Keratinocyte (primary cell): ENCODE results near the gene CHRM1. TPM values are rescaled to one million over a fixed set of nuclear protein-coding genes. Genes with fewer than 3 reads are reported as not detected.

Experiments
- DNase-seq: peaks from one replicate; pipeline ENCODE4 v3.0.0-alpha.2; 2011; ENCODE audit warnings: low read depth, missing footprints, low spot score
- FAIRE-seq: peaks from 2 replicates; lab custom pipeline; 2011; peaks lifted over from hg19 to GRCh38; lab: Jason Lieb, UNC
- H2AFZ ChIP-seq: 2 replicates; pipeline ENCODE4 v1.6.0; 2012; ENCODE audit warnings: low read length, control low read depth, inconsistent platforms; ENCODE audit not compliant: control insufficient read depth
- H3K27ac ChIP-seq: 2 replicates; pipeline ENCODE4 v1.5.1; 2011; ENCODE audit warnings: low read length; ENCODE audit not compliant: control insufficient read depth, insufficient read depth
- H3K27me3 ChIP-seq: 3 replicates; pipeline ENCODE4 v1.6.0; 2011; ENCODE audit warnings: low read length; ENCODE audit not compliant: control insufficient read depth, insufficient read depth; ENCODE audit errors: extremely low read depth
- H3K36me3 ChIP-seq, 2 experiments: 2 replicates in 1 of 2; 3 replicates in 1 of 2; pipeline ENCODE4 v1.5.1; 2011; ENCODE audit warnings: low read length in 2 of 2, mild to moderate bottlenecking in 1 of 2; ENCODE audit not compliant: control insufficient read depth in 2 of 2, insufficient read depth in 2 of 2; ENCODE audit errors: extremely low read depth in 1 of 2
- H3K4me1 ChIP-seq: 3 replicates; pipeline ENCODE4 v1.5.1; 2011; ENCODE audit warnings: low read length; ENCODE audit not compliant: control insufficient read depth, insufficient read depth; ENCODE audit errors: extremely low read depth
- H3K4me2 ChIP-seq: 3 replicates; pipeline ENCODE4 v1.6.0; 2011; ENCODE audit warnings: low read depth, low read length; ENCODE audit not compliant: control insufficient read depth, insufficient read depth; ENCODE audit errors: extremely low read depth
- H3K4me3 ChIP-seq, 3 experiments: fragments of 200-600 bp in 1 of 3; sonication (generic) in 1 of 3; 2 replicates in 2 of 3; 3 replicates in 1 of 3; pipeline ENCODE4 v1.5.1; 2011 to 2016; ENCODE audit warnings: low read length in 3 of 3, mild to moderate bottlenecking in 3 of 3, control low read depth in 2 of 3, inconsistent platforms in 1 of 3, low read depth in 1 of 3, mixed read lengths in 1 of 3, mixed run types in 1 of 3, moderate library complexity in 1 of 3; ENCODE audit not compliant: control insufficient read depth in 2 of 3, insufficient read depth in 2 of 3; ENCODE audit errors: extremely low read depth in 1 of 3
- H3K79me2 ChIP-seq: 2 replicates; pipeline ENCODE4 v1.6.0; 2012; ENCODE audit warnings: low read length; ENCODE audit not compliant: control insufficient read depth, insufficient read depth
- H3K9ac ChIP-seq: 3 replicates; pipeline ENCODE4 v1.6.0; 2011; ENCODE audit warnings: low read length; ENCODE audit not compliant: control insufficient read depth, insufficient read depth; ENCODE audit errors: extremely low read depth
- H3K9me1 ChIP-seq: 3 replicates; pipeline ENCODE4 v1.6.0; 2011; ENCODE audit warnings: low read length; ENCODE audit not compliant: control insufficient read depth, insufficient read depth; ENCODE audit errors: extremely low read depth
- H3K9me3 ChIP-seq: 2 replicates; pipeline ENCODE4 v1.5.1; 2012; ENCODE audit warnings: low read depth, low read length; ENCODE audit not compliant: control insufficient read depth
- H4K20me1 ChIP-seq: 3 replicates; pipeline ENCODE4 v1.6.0; 2011; ENCODE audit warnings: low read length; ENCODE audit not compliant: control insufficient read depth, insufficient read depth; ENCODE audit errors: extremely low read depth
- EZH2 ChIP-seq: IDR thresholded peaks from one replicate; pipeline ENCODE4 v1.6.1; 2012; ENCODE audit warnings: inconsistent platforms, mild to moderate bottlenecking, low read length, moderate library complexity
- dilution Hi-C: fragments of 300-500 bp; cut with MboI; formaldehyde crosslinking; loops from one replicate; pipeline ENCODE4 v1.7.0; 2020; ENCODE audit warnings: low sequenced_read_pairs; ENCODE audit not compliant: extremely low pct_ligation_motif_present
- polyA plus RNA-seq, 5 experiments: library from polyadenylated mRNA; depleted of rRNA in 3 of 5; stranded (reverse) in 3 of 5; stranded (forward) in 1 of 5; unstranded in 1 of 5; fragments of >200 nt; gene quantifications; 1 replicate in 1 of 5; 2 replicates in 3 of 5; 3 replicates in 1 of 5; pipeline versions ENCODE4 v1.2.1 to v1.2.3, GENCODE V29; 2011 to 2012; ENCODE audit warnings: missing spikeins in 2 of 5, low read depth in 1 of 5, low replicate concordance in 1 of 5
- TF ChIP-seq, protein P1 (sequence below), 3 experiments: IDR thresholded peaks in 1 of 3; conservative IDR thresholded peaks in 1 of 3; optimal IDR thresholded peaks in 1 of 3; 2 replicates in 2 of 3; 3 replicates in 1 of 3; pipeline versions ENCODE3 to v1.5.1; 2011; ENCODE audit warnings: low read length in 3 of 3, mild to moderate bottlenecking in 3 of 3, moderate library complexity in 2 of 3, control low read depth in 1 of 3, inconsistent platforms in 1 of 3; ENCODE audit not compliant: insufficient read depth in 2 of 3; ENCODE audit errors: extremely low read depth in 1 of 3

Gene CHRM1
- polyA plus RNA-seq, 1 donor (not counting 4 experiments of a cell fraction or from before 2014, with no cell fraction given): not detected

DNA sequence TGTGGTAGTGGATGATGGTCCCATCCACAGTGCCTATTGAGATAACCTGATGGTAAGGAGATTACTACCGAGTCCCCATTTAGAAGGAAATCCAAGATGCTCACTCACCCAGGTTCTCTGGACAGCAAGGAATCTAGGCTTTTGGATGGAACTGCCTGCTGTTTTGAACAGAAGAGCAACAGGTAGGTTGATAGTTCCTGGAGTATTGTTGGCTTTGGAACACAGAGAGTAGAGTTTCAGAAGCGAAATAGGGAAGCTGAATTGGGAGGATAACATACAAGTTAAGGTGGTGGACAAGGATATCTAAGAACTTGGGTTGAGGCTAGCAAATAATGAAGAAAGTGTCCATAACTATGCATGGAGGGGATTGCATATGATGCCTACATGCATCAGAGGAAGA, 36.0 kb upstream of the CHRM1 start:
- Histone ChIP-seq H3K4me1 (no peaks in the 10 kb centered on the region), H3K27ac (no peak overlapping the region), H3K9ac (no peak overlapping the region), H4K20me1 (no peaks in the 10 kb centered on the region), H3K27me3 (no peaks in the 10 kb centered on the region), H2AFZ (no peak overlapping the region), H3K9me1 (no peaks in the 10 kb centered on the region), H3K36me3 (no peaks in the 10 kb centered on the region), H3K79me2 (no peaks in the 10 kb centered on the region), H3K4me2 (no peak overlapping the region), H3K4me3 (no peak overlapping the region), H3K9me3 (no peaks in the 10 kb centered on the region)
- dilution Hi-C loops: no loop called here
- DNase-seq: no peak
- TF ChIP-seq, protein P1, sequence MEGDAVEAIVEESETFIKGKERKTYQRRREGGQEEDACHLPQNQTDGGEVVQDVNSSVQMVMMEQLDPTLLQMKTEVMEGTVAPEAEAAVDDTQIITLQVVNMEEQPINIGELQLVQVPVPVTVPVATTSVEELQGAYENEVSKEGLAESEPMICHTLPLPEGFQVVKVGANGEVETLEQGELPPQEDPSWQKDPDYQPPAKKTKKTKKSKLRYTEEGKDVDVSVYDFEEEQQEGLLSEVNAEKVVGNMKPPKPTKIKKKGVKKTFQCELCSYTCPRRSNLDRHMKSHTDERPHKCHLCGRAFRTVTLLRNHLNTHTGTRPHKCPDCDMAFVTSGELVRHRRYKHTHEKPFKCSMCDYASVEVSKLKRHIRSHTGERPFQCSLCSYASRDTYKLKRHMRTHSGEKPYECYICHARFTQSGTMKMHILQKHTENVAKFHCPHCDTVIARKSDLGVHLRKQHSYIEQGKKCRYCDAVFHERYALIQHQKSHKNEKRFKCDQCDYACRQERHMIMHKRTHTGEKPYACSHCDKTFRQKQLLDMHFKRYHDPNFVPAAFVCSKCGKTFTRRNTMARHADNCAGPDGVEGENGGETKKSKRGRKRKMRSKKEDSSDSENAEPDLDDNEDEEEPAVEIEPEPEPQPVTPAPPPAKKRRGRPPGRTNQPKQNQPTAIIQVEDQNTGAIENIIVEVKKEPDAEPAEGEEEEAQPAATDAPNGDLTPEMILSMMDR (optimal IDR thresholded peaks at IDR 0.05 in 1 of 3, IDR thresholded peaks at IDR 0.05 in 1 of 3, conservative IDR thresholded peaks at IDR 0.05 in 1 of 3; ENCODE audit: extremely low read depth in 1 of 3, insufficient read depth in 2 of 3, low read length in 3 of 3): no peak
- no peak for TF ChIP-seq EZH2
- no peak for FAIRE-seq

GRCh38 chr11:62954478-62954877, 33.3 kb upstream of the CHRM1 start:
- H3K27ac ChIP-seq: no peak overlapping the region
- TF ChIP-seq, protein P1 (optimal IDR thresholded peaks at IDR 0.05 in 1 of 3, IDR thresholded peaks at IDR 0.05 in 1 of 3, conservative IDR thresholded peaks at IDR 0.05 in 1 of 3; ENCODE audit: extremely low read depth in 1 of 3, insufficient read depth in 2 of 3, low read length in 3 of 3): no peak
- TF ChIP-seq EZH2: no peak
- no peak overlapping the region for H2AFZ ChIP-seq
- H3K4me1 ChIP-seq: no peaks in the 10 kb centered on the region
- DNase-seq: no peak
- H3K9ac ChIP-seq: no peak overlapping the region
- no peak overlapping the region for H3K4me2 ChIP-seq
- no peaks in the 10 kb centered on the region for H3K9me3 ChIP-seq
- no peak overlapping the region for H3K4me3 ChIP-seq
- no peaks in the 10 kb centered on the region for H3K36me3 ChIP-seq
- H4K20me1 ChIP-seq: no peaks in the 10 kb centered on the region
- no peaks in the 10 kb centered on the region for H3K79me2 ChIP-seq
- no peaks in the 10 kb centered on the region for H3K9me1 ChIP-seq
- H3K27me3 ChIP-seq: no peaks in the 10 kb centered on the region
- dilution Hi-C loops: no loop called here
- no peak for FAIRE-seq
